Measurements from ENCODE around the gene CDK12. TPM values are rescaled to one million over a fixed set of nuclear protein-coding genes. Genes with fewer than 3 reads are reported as not detected.
A peak's percentile ranks its signal among the peaks of the same experiment; 100 is the strongest.

Gene CDK12
- total and polyA plus RNA-seq, 2 experiments from 2014 or later: 20.9 to 55.3 TPM

DNA sequence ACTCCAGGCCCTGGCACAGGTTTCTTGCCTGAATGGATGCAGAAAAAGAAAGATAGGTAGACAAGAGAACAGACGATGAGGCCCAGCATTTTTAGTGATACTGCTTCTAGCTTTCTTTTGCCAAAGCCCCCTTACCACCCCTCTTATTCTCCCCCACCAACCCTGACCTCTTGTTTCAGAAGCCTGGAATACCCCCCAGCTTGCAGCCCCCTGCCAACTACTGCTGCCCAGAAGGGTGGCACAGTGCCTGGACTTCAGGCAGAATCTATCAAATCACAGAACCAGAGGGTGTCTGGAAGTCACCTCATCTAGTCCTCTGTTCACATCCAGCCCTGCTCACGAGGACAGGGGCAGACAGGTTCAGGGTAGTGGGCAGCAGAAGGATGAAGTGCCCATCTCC lies 110.8 kb downstream of the CDK12 start (continued):
- TF ChIP-seq, protein P1, sequence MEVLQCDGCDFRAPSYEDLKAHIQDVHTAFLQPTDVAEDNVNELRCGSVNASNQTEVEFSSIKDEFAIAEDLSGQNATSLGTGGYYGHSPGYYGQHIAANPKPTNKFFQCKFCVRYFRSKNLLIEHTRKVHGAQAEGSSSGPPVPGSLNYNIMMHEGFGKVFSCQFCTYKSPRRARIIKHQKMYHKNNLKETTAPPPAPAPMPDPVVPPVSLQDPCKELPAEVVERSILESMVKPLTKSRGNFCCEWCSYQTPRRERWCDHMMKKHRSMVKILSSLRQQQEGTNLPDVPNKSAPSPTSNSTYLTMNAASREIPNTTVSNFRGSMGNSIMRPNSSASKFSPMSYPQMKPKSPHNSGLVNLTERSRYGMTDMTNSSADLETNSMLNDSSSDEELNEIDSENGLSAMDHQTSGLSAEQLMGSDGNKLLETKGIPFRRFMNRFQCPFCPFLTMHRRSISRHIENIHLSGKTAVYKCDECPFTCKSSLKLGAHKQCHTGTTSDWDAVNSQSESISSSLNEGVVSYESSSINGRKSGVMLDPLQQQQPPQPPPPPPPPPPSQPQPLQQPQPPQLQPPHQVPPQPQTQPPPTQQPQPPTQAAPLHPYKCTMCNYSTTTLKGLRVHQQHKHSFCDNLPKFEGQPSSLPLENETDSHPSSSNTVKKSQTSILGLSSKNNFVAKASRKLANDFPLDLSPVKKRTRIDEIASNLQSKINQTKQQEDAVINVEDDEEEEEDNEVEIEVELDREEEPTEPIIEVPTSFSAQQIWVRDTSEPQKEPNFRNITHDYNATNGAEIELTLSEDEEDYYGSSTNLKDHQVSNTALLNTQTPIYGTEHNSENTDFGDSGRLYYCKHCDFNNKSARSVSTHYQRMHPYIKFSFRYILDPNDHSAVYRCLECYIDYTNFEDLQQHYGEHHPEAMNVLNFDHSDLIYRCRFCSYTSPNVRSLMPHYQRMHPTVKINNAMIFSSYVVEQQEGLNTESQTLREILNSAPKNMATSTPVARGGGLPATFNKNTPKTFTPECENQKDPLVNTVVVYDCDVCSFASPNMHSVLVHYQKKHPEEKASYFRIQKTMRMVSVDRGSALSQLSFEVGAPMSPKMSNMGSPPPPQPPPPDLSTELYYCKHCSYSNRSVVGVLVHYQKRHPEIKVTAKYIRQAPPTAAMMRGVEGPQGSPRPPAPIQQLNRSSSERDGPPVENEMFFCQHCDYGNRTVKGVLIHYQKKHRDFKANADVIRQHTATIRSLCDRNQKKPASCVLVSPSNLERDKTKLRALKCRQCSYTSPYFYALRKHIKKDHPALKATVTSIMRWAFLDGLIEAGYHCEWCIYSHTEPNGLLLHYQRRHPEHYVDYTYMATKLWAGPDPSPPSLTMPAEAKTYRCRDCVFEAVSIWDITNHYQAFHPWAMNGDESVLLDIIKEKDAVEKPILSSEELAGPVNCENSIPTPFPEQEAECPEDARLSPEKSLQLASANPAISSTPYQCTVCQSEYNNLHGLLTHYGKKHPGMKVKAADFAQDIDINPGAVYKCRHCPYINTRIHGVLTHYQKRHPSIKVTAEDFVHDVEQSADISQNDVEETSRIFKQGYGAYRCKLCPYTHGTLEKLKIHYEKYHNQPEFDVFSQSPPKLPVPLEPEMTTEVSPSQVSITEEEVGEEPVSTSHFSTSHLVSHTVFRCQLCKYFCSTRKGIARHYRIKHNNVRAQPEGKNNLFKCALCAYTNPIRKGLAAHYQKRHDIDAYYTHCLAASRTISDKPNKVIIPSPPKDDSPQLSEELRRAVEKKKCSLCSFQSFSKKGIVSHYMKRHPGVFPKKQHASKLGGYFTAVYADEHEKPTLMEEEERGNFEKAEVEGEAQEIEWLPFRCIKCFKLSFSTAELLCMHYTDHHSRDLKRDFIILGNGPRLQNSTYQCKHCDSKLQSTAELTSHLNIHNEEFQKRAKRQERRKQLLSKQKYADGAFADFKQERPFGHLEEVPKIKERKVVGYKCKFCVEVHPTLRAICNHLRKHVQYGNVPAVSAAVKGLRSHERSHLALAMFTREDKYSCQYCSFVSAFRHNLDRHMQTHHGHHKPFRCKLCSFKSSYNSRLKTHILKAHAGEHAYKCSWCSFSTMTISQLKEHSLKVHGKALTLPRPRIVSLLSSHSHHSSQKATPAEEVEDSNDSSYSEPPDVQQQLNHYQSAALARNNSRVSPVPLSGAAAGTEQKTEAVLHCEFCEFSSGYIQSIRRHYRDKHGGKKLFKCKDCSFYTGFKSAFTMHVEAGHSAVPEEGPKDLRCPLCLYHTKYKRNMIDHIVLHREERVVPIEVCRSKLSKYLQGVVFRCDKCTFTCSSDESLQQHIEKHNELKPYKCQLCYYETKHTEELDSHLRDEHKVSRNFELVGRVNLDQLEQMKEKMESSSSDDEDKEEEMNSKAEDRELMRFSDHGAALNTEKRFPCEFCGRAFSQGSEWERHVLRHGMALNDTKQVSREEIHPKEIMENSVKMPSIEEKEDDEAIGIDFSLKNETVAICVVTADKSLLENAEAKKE (CRISPR knock-in tag; IDR thresholded peaks at IDR 0.05): no peak
- TF ChIP-seq POLR2AphosphoS5 (IDR thresholded peaks at IDR 0.05; ENCODE audit: low read depth) (no peak), ZNF331 (CRISPR knock-in tag; IDR thresholded peaks at IDR 0.05; ENCODE audit: low read depth) (no peak)

DNA sequence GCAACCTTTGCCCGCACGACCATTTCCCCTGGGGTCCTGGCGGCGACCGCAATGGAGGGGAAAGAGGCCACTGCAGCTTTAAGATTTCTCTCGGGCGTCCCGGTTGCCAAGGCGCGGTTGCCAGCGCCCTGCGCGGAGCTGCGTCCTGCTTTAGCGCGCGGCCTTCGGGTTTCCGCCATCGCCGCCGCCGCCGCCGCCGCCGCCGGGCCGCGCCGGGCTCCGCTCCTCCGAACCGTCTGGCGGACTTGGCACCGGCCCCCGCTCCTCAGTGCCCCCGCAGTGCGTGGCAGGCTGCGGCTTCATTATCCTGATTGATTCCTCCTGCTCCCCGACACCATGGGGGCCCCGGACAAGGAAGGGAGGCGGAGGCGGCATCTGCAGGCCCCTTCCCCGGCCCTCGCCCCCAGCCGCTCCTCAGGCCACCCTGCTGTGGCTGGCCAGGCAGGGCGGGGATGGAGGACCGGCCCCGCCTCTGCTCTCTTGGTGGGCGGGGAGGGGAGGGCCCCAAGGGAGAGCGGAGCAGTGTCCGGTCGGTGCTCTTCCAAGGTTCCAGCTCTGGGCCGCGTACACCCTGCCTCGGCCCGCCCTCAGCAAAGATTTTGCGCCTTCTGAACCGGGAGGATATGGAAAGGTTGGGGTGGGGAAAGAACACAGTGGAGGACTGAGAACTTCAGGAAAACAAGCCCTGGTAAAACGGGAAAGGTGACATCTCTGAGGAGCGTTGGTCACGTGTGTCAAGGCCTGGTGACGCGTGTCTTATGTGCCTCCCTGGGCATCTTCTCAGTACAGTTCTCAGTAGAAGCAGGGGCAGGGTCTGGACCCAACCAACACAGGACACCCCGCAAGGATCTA lies 112.4 kb downstream of the CDK12 start:
- ATAC-seq: peak; percentile 91
- Histone ChIP-seq H3K4me3 (peak overlapping the region; percentile 86), H3K4me1 (ENCODE audit: insufficient read depth) (peaks cover 15% of the 10 kb centered on the region), H3K4me2 (peak overlapping the region; percentile 86), H2AFZ (peak overlapping the region; percentile 99), H3F3A (replicated peaks; ENCODE audit: low read depth) (peaks cover 9% of the 10 kb centered on the region), H3K79me2 (replicated peaks; ENCODE audit: insufficient read depth) (no peaks in the 10 kb centered on the region), H3K36me3 (ENCODE audit: insufficient read depth) (no peaks in the 10 kb centered on the region), H3K9me2 (ENCODE audit: insufficient read depth) (no peaks in the 10 kb centered on the region), H4K20me1 (replicated peaks; ENCODE audit: insufficient read depth) (no peaks in the 10 kb centered on the region), H3K27me3 (ENCODE audit: insufficient read depth) (peaks cover 9% of the 10 kb centered on the region), H3K27ac (ENCODE audit: low read depth) (no peak overlapping the region)
- peak overlapping the region; percentile 85 for H3K4me3 Mint-ChIP-seq
- peaks cover 21% of the 10 kb centered on the region for H3K4me1 Mint-ChIP-seq
- TF ChIP-seq ZNF331 (CRISPR knock-in tag; IDR thresholded peaks at IDR 0.05; ENCODE audit: low read depth) (no peak), NANOG (IDR thresholded peaks at IDR 0.05; ENCODE audit: borderline replicate concordance) (no peak), CREB1 (CRISPR knock-in tag; IDR thresholded peaks at IDR 0.05; ENCODE audit: low read depth) (0 out of 2 replicates have a peak, but pooled peaks have one; percentile 41), POLR2AphosphoS5 (IDR thresholded peaks at IDR 0.05; ENCODE audit: low read depth) (peak; percentile 60; the same call in 1 of the 2 replicates), STAT1 (IDR thresholded peaks at IDR 0.05; ENCODE audit: unreplicated experiment) (no peak), EZH2 (IDR thresholded peaks at IDR 0.05; ENCODE audit: low read depth, unreplicated experiment) (no peak), JUNB (IDR thresholded peaks at IDR 0.05; ENCODE audit: unreplicated experiment) (no peak)
- TF ChIP-seq, protein P2, sequence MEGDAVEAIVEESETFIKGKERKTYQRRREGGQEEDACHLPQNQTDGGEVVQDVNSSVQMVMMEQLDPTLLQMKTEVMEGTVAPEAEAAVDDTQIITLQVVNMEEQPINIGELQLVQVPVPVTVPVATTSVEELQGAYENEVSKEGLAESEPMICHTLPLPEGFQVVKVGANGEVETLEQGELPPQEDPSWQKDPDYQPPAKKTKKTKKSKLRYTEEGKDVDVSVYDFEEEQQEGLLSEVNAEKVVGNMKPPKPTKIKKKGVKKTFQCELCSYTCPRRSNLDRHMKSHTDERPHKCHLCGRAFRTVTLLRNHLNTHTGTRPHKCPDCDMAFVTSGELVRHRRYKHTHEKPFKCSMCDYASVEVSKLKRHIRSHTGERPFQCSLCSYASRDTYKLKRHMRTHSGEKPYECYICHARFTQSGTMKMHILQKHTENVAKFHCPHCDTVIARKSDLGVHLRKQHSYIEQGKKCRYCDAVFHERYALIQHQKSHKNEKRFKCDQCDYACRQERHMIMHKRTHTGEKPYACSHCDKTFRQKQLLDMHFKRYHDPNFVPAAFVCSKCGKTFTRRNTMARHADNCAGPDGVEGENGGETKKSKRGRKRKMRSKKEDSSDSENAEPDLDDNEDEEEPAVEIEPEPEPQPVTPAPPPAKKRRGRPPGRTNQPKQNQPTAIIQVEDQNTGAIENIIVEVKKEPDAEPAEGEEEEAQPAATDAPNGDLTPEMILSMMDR (conservative IDR thresholded peaks at IDR 0.05; ENCODE audit: low read depth in 2 of 2): no peak
- TF ChIP-seq, protein P3, sequence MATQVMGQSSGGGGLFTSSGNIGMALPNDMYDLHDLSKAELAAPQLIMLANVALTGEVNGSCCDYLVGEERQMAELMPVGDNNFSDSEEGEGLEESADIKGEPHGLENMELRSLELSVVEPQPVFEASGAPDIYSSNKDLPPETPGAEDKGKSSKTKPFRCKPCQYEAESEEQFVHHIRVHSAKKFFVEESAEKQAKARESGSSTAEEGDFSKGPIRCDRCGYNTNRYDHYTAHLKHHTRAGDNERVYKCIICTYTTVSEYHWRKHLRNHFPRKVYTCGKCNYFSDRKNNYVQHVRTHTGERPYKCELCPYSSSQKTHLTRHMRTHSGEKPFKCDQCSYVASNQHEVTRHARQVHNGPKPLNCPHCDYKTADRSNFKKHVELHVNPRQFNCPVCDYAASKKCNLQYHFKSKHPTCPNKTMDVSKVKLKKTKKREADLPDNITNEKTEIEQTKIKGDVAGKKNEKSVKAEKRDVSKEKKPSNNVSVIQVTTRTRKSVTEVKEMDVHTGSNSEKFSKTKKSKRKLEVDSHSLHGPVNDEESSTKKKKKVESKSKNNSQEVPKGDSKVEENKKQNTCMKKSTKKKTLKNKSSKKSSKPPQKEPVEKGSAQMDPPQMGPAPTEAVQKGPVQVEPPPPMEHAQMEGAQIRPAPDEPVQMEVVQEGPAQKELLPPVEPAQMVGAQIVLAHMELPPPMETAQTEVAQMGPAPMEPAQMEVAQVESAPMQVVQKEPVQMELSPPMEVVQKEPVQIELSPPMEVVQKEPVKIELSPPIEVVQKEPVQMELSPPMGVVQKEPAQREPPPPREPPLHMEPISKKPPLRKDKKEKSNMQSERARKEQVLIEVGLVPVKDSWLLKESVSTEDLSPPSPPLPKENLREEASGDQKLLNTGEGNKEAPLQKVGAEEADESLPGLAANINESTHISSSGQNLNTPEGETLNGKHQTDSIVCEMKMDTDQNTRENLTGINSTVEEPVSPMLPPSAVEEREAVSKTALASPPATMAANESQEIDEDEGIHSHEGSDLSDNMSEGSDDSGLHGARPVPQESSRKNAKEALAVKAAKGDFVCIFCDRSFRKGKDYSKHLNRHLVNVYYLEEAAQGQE (IDR thresholded peaks at IDR 0.05; ENCODE audit: unreplicated experiment): no peak
- DNase-seq (ENCODE audit: low spot score): peak; percentile 87
- peaks cover 28% of the 10 kb centered on the region for H3K27me3 Mint-ChIP-seq (ENCODE audit: insufficient read depth, low read depth, poor library complexity)
- peak overlapping the region; percentile 54; the same call in 1 of the 2 replicates for H3K27ac Mint-ChIP-seq
- no peaks in the 10 kb centered on the region for H3K9me3 Mint-ChIP-seq
- H3K36me3 Mint-ChIP-seq (ENCODE audit: low read depth): peaks cover 6% of the 10 kb centered on the region; the same call in 1 of the 3 replicates
